ENCODE data around the gene MAT2A. TPM values are rescaled to one million over a fixed set of nuclear protein-coding genes. Genes with fewer than 3 reads are reported as not detected.
"Not testable (repeated sequence)": the region's sequence is repeated elsewhere in the genome, so short reads cannot be mapped to it uniquely, and the experiment has no call there.

Gene MAT2A
- total RNA-seq, 2 experiments from 2014 or later: 196 to 208 TPM

GRCh38 chr2:85541753-85542457 lies 2.9 kb downstream of the MAT2A start:
- peaks cover 46% of the 10 kb centered on the region for H3K4me1 Mint-ChIP-seq (ENCODE audit: low read depth)
- ChIA-PET POLR2A (interaction anchor here (1.2 to 4.8 kb wide), 7 partner anchors 8 to 187 kb away, joined by 4 to 52 read pairs (median 19); partner anchors contain the start of genes ELMOD3, GGCX, RETSAT and SH2D6), CTCF (interaction anchor here (0.6 to 8.7 kb wide), 3 partner anchors 8 to 905 kb away, joined by 4 to 62 read pairs (median 53); partner anchors contain the start of gene SH2D6)
- peaks cover 71% of the 10 kb centered on the region for H3K36me3 Mint-ChIP-seq
- H3K4me3 Mint-ChIP-seq: peak overlapping the region; percentile 92
- no peaks in the 10 kb centered on the region for H3K9me3 Mint-ChIP-seq
- intact Hi-C loops (cut with micrococcal nuclease): no loop called here
- no peaks in the 10 kb centered on the region for H3K27me3 Mint-ChIP-seq
- DNase-seq: no peak
- peak overlapping the region; percentile 50 for H3K27ac Mint-ChIP-seq

GRCh38 chr2:85542777-85543176 lies 3.8 kb downstream of the MAT2A start:
- POLR2A ChIA-PET: interaction anchor here (2.2 to 4.5 kb wide), 3 partner anchors 9 to 124 kb away, joined by 10 to 30 read pairs (median 19); partner anchors contain the start of genes GGCX and SH2D6
- H3K27ac Mint-ChIP-seq: peak overlapping the region; percentile 50
- no peaks in the 10 kb centered on the region for H3K9me3 Mint-ChIP-seq
- intact Hi-C loops (cut with micrococcal nuclease): no loop called here
- H3K4me1 Mint-ChIP-seq (ENCODE audit: low read depth): peaks cover 37% of the 10 kb centered on the region
- peaks cover 68% of the 10 kb centered on the region for H3K36me3 Mint-ChIP-seq
- no peak for DNase-seq
- H3K27me3 Mint-ChIP-seq: no peaks in the 10 kb centered on the region
- CTCF ChIA-PET: interaction anchor here (7.6 to 8.7 kb wide), 2 partner anchors 7 to 123 kb away, joined by 53 to 62 read pairs; partner anchors contain the start of gene SH2D6
- H3K4me3 Mint-ChIP-seq: peak overlapping the region; percentile 92

GRCh38 chr2:85544254-85544691 lies 5.3 kb downstream of the MAT2A start:
- intact Hi-C loops (cut with micrococcal nuclease); DNase-seq; H3K27me3 Mint-ChIP-seq; H3K4me3 Mint-ChIP-seq; H3K9me3 Mint-ChIP-seq: not testable (repeated sequence)
- peaks cover 61% of the 10 kb centered on the region for H3K36me3 Mint-ChIP-seq
- H3K27ac Mint-ChIP-seq: peak overlapping the region; percentile 49
- ChIA-PET CTCF (interaction anchor here (1.2 to 8.7 kb wide), 3 partner anchors 6 to 124 kb away, joined by 3 to 62 read pairs (median 53); partner anchors contain the start of gene SH2D6), POLR2A (interaction anchor here (0.7 to 3.7 kb wide), 6 partner anchors 8 to 125 kb away, joined by 3 to 23 read pairs (median 8); partner anchors contain the start of genes GGCX and SH2D6)
- peaks cover 36% of the 10 kb centered on the region for H3K4me1 Mint-ChIP-seq (ENCODE audit: low read depth)

- H3K27ac Mint-ChIP-seq: peak overlapping the region; percentile 46
- ChIA-PET POLR2A (interaction anchor here (0.6 to 3.8 kb wide), 13 partner anchors 9 to 190 kb away, joined by 3 to 33 read pairs (median 5); partner anchors contain the start of genes ELMOD3, GGCX, RNF181 and SH2D6), CTCF (interaction anchor here (0.9 to 13.3 kb wide), 2 partner anchors 10 to 124 kb away, joined by 5 to 328 read pairs; partner anchors contain the start of gene SH2D6)
- intact Hi-C loops (cut with micrococcal nuclease); H3K27me3 Mint-ChIP-seq; DNase-seq; H3K4me3 Mint-ChIP-seq; H3K9me3 Mint-ChIP-seq: not testable (repeated sequence)
- peaks cover 36% of the 10 kb centered on the region for H3K4me1 Mint-ChIP-seq (ENCODE audit: low read depth)
- H3K36me3 Mint-ChIP-seq: peaks cover 57% of the 10 kb centered on the region
These were observed 6.2 kb downstream of the MAT2A start for GRCh38 chr2:85544915-85545779.

- Mint-ChIP-seq H3K9me3 (no peaks in the 10 kb centered on the region), H3K27me3 (no peaks in the 10 kb centered on the region), H3K36me3 (peaks cover 51% of the 10 kb centered on the region), H3K4me1 (ENCODE audit: low read depth) (peaks cover 33% of the 10 kb centered on the region), H3K27ac (no peak overlapping the region), H3K4me3 (no peak overlapping the region)
- DNase-seq: no peak
- ChIA-PET POLR2A (interaction anchor here (0.6 to 3.8 kb wide), 12 partner anchors 9 to 469 kb away, joined by 3 to 33 read pairs (median 4); partner anchors contain the start of genes ELMOD3, GGCX, RNF181 and SH2D6), CTCF (interaction anchor here (0.9 to 13.3 kb wide), 2 partner anchors 9 to 125 kb away, joined by 5 to 328 read pairs; partner anchors contain the start of gene SH2D6)
- intact Hi-C loops (cut with micrococcal nuclease): no loop called here
These were observed 6.8 kb downstream of the MAT2A start for GRCh38 chr2:85545780-85546240.

- ChIA-PET POLR2A (interaction anchor here (0.6 to 5.4 kb wide), 8 partner anchors 8 to 290 kb away, joined by 3 to 52 read pairs (median 15); partner anchors contain the start of genes GGCX, MAT2A and SH2D6), CTCF (interaction anchor here (5.0 to 13.3 kb wide), 2 partner anchors 7 to 126 kb away, joined by 62 to 328 read pairs; partner anchors contain the start of genes MAT2A and SH2D6)
- Mint-ChIP-seq H3K4me3 (no peak overlapping the region), H3K36me3 (peaks cover 44% of the 10 kb centered on the region), H3K9me3 (no peaks in the 10 kb centered on the region), H3K27ac (peak overlapping the region; percentile 46), H3K4me1 (ENCODE audit: low read depth) (peaks cover 18% of the 10 kb centered on the region), H3K27me3 (no peaks in the 10 kb centered on the region)
- no peak for DNase-seq
- intact Hi-C loops (cut with micrococcal nuclease): no loop called here
These were observed 8.3 kb downstream of the MAT2A start for GRCh38 chr2:85547089-85547858.

- CTCF ChIA-PET: interaction anchor here (0.8 to 13.3 kb wide), 8 partner anchors 8 to 193 kb away, joined by 3 to 328 read pairs (median 5); partner anchors contain the start of genes ELMOD3, GGCX, MAT2A and SH2D6
- Mint-ChIP-seq H3K4me1 (ENCODE audit: low read depth) (peaks cover 11% of the 10 kb centered on the region), H3K4me3 (no peak overlapping the region), H3K27me3 (no peaks in the 10 kb centered on the region), H3K36me3 (peaks cover 39% of the 10 kb centered on the region), H3K9me3 (no peaks in the 10 kb centered on the region), H3K27ac (peak overlapping the region; percentile 18)
- POLR2A ChIA-PET: interaction anchor here (0.6 to 5.4 kb wide), 7 partner anchors 8 to 178 kb away, joined by 3 to 52 read pairs (median 3); partner anchors contain the start of genes MAT2A and SH2D6
- intact Hi-C loops (cut with micrococcal nuclease): no loop called here
- DNase-seq: no peak
These were observed 9.1 kb downstream of the MAT2A start for GRCh38 chr2:85547859-85548607.

- no peak for DNase-seq
- no peak overlapping the region for H3K27ac Mint-ChIP-seq
- intact Hi-C loops (cut with micrococcal nuclease): no loop called here
- no peaks in the 10 kb centered on the region for H3K27me3 Mint-ChIP-seq
- POLR2A ChIA-PET: interaction anchor here (0.7 to 5.4 kb wide), 6 partner anchors 9 to 222 kb away, joined by 3 to 52 read pairs (median 4); partner anchors contain the start of genes MAT2A and SH2D6
- H3K4me1 Mint-ChIP-seq (ENCODE audit: low read depth): peaks cover 6% of the 10 kb centered on the region
- CTCF ChIA-PET: interaction anchor here (0.8 to 13.3 kb wide), 8 partner anchors 8 to 194 kb away, joined by 3 to 328 read pairs (median 5); partner anchors contain the start of genes ELMOD3, GGCX, MAT2A and SH2D6
- no peaks in the 10 kb centered on the region for H3K9me3 Mint-ChIP-seq
- peaks cover 34% of the 10 kb centered on the region for H3K36me3 Mint-ChIP-seq
- no peak overlapping the region for H3K4me3 Mint-ChIP-seq
These were observed 9.6 kb downstream of the MAT2A start for GRCh38 chr2:85548608-85548900.

- POLR2A ChIA-PET: interaction anchor here (0.9 to 5.4 kb wide), 5 partner anchors 10 to 222 kb away, joined by 3 to 52 read pairs (median 5); partner anchors contain the start of genes MAT2A and SH2D6
These were observed 10.1 kb downstream of the MAT2A start for GRCh38 chr2:85549095-85549494.

GRCh38 chr2:85549826-85550225 lies 10.9 kb downstream of the MAT2A start:
- ChIA-PET POLR2A (interaction anchor here (0.9 to 5.4 kb wide), 3 partner anchors 10 to 222 kb away, joined by 3 to 52 read pairs (median 3); partner anchors contain the start of genes MAT2A, SH2D6 and TGOLN2), CTCF (interaction anchor here (1.0 to 13.3 kb wide), 7 partner anchors 10 to 185 kb away, joined by 3 to 328 read pairs (median 45); partner anchors contain the start of genes GGCX, MAT2A and SH2D6)
- DNase-seq: no peak
- intact Hi-C loops (cut with micrococcal nuclease): loop anchor here (5.0 kb wide), 1 partner anchor 248 kb away; no protein-coding TSS in a partner anchor
- Mint-ChIP-seq H3K27ac (no peak overlapping the region), H3K9me3 (no peaks in the 10 kb centered on the region), H3K36me3 (peaks cover 35% of the 10 kb centered on the region), H3K27me3 (no peaks in the 10 kb centered on the region), H3K4me1 (ENCODE audit: low read depth) (no peaks in the 10 kb centered on the region), H3K4me3 (no peak overlapping the region)

More at GRCh38 chr2:85549095-85549494, 10.1 kb downstream of the MAT2A start:
- H3K4me3 Mint-ChIP-seq: no peak overlapping the region
- CTCF ChIA-PET: interaction anchor here (0.8 to 13.3 kb wide), 8 partner anchors 8 to 194 kb away, joined by 3 to 328 read pairs (median 5); partner anchors contain the start of genes ELMOD3, GGCX, MAT2A and SH2D6
- DNase-seq: no peak
- peaks cover 3% of the 10 kb centered on the region for H3K4me1 Mint-ChIP-seq (ENCODE audit: low read depth)
- peaks cover 36% of the 10 kb centered on the region for H3K36me3 Mint-ChIP-seq
- no peak overlapping the region for H3K27ac Mint-ChIP-seq
- intact Hi-C loops (cut with micrococcal nuclease): no loop called here
- H3K27me3 Mint-ChIP-seq: no peaks in the 10 kb centered on the region
- H3K9me3 Mint-ChIP-seq: no peaks in the 10 kb centered on the region
